Keratinocyte (primary cell): ENCODE measurements around the gene PTTG1IP2. TPM values are rescaled to one million over a fixed set of nuclear protein-coding genes. Genes with fewer than 3 reads are reported as not detected.

ENCODE experiments used
- DNase-seq: peaks from one replicate; pipeline ENCODE4 v3.0.0-alpha.2; 2011; ENCODE audit warnings: low read depth, missing footprints, low spot score
- FAIRE-seq: peaks from 2 replicates; lab custom pipeline; 2011; peaks lifted over from hg19 to GRCh38; lab: Jason Lieb, UNC
- H2AFZ ChIP-seq: 2 replicates; pipeline ENCODE4 v1.6.0; 2012; ENCODE audit warnings: low read length, control low read depth, inconsistent platforms; ENCODE audit not compliant: control insufficient read depth
- H3K27ac ChIP-seq: 2 replicates; pipeline ENCODE4 v1.5.1; 2011; ENCODE audit warnings: low read length; ENCODE audit not compliant: control insufficient read depth, insufficient read depth
- H3K27me3 ChIP-seq: 3 replicates; pipeline ENCODE4 v1.6.0; 2011; ENCODE audit warnings: low read length; ENCODE audit not compliant: control insufficient read depth, insufficient read depth; ENCODE audit errors: extremely low read depth
- H3K36me3 ChIP-seq, 2 experiments: 2 replicates in 1 of 2; 3 replicates in 1 of 2; pipeline ENCODE4 v1.5.1; 2011; ENCODE audit warnings: low read length in 2 of 2, mild to moderate bottlenecking in 1 of 2; ENCODE audit not compliant: control insufficient read depth in 2 of 2, insufficient read depth in 2 of 2; ENCODE audit errors: extremely low read depth in 1 of 2
- H3K4me1 ChIP-seq: 3 replicates; pipeline ENCODE4 v1.5.1; 2011; ENCODE audit warnings: low read length; ENCODE audit not compliant: control insufficient read depth, insufficient read depth; ENCODE audit errors: extremely low read depth
- H3K4me2 ChIP-seq: 3 replicates; pipeline ENCODE4 v1.6.0; 2011; ENCODE audit warnings: low read depth, low read length; ENCODE audit not compliant: control insufficient read depth, insufficient read depth; ENCODE audit errors: extremely low read depth
- H3K4me3 ChIP-seq, 3 experiments: fragments of 200-600 bp in 1 of 3; sonication (generic) in 1 of 3; 2 replicates in 2 of 3; 3 replicates in 1 of 3; pipeline ENCODE4 v1.5.1; 2011 to 2016; ENCODE audit warnings: low read length in 3 of 3, mild to moderate bottlenecking in 3 of 3, control low read depth in 2 of 3, inconsistent platforms in 1 of 3, low read depth in 1 of 3, mixed read lengths in 1 of 3, mixed run types in 1 of 3, moderate library complexity in 1 of 3; ENCODE audit not compliant: control insufficient read depth in 2 of 3, insufficient read depth in 2 of 3; ENCODE audit errors: extremely low read depth in 1 of 3
- H3K79me2 ChIP-seq: 2 replicates; pipeline ENCODE4 v1.6.0; 2012; ENCODE audit warnings: low read length; ENCODE audit not compliant: control insufficient read depth, insufficient read depth
- H3K9ac ChIP-seq: 3 replicates; pipeline ENCODE4 v1.6.0; 2011; ENCODE audit warnings: low read length; ENCODE audit not compliant: control insufficient read depth, insufficient read depth; ENCODE audit errors: extremely low read depth
- H3K9me1 ChIP-seq: 3 replicates; pipeline ENCODE4 v1.6.0; 2011; ENCODE audit warnings: low read length; ENCODE audit not compliant: control insufficient read depth, insufficient read depth; ENCODE audit errors: extremely low read depth
- H3K9me3 ChIP-seq: 2 replicates; pipeline ENCODE4 v1.5.1; 2012; ENCODE audit warnings: low read depth, low read length; ENCODE audit not compliant: control insufficient read depth
- H4K20me1 ChIP-seq: 3 replicates; pipeline ENCODE4 v1.6.0; 2011; ENCODE audit warnings: low read length; ENCODE audit not compliant: control insufficient read depth, insufficient read depth; ENCODE audit errors: extremely low read depth
- CTCF ChIP-seq, 3 experiments: IDR thresholded peaks in 1 of 3; conservative IDR thresholded peaks in 1 of 3; optimal IDR thresholded peaks in 1 of 3; 2 replicates in 2 of 3; 3 replicates in 1 of 3; pipeline versions ENCODE3 to v1.5.1; 2011; ENCODE audit warnings: low read length in 3 of 3, mild to moderate bottlenecking in 3 of 3, moderate library complexity in 2 of 3, control low read depth in 1 of 3, inconsistent platforms in 1 of 3; ENCODE audit not compliant: insufficient read depth in 2 of 3; ENCODE audit errors: extremely low read depth in 1 of 3
- EZH2 ChIP-seq: IDR thresholded peaks from one replicate; pipeline ENCODE4 v1.6.1; 2012; ENCODE audit warnings: inconsistent platforms, mild to moderate bottlenecking, low read length, moderate library complexity
- dilution Hi-C: fragments of 300-500 bp; cut with MboI; formaldehyde crosslinking; loops from one replicate; pipeline ENCODE4 v1.7.0; 2020; ENCODE audit warnings: low sequenced_read_pairs; ENCODE audit not compliant: extremely low pct_ligation_motif_present
- polyA plus RNA-seq, 5 experiments: library from polyadenylated mRNA; depleted of rRNA in 3 of 5; stranded (reverse) in 3 of 5; stranded (forward) in 1 of 5; unstranded in 1 of 5; fragments of >200 nt; gene quantifications; 1 replicate in 1 of 5; 2 replicates in 3 of 5; 3 replicates in 1 of 5; pipeline versions ENCODE4 v1.2.1 to v1.2.3, GENCODE V29; 2011 to 2012; ENCODE audit warnings: missing spikeins in 2 of 5, low read depth in 1 of 5, low replicate concordance in 1 of 5

PTTG1IP2 gene
- polyA plus RNA-seq, 1 donor (not counting 4 experiments of a cell fraction or from before 2014, with no cell fraction given): not detected

GRCh38 chr7:90507692-90508091, 38.3 kb downstream of the PTTG1IP2 start:
- Histone ChIP-seq H4K20me1 (no peaks in the 10 kb centered on the region), H3K4me2 (no peak overlapping the region), H3K4me1 (no peaks in the 10 kb centered on the region), H3K4me3 (no peak overlapping the region), H3K36me3 (no peaks in the 10 kb centered on the region), H3K9ac (no peak overlapping the region), H3K27ac (no peak overlapping the region), H3K9me3 (no peaks in the 10 kb centered on the region), H3K27me3 (no peaks in the 10 kb centered on the region), H3K9me1 (no peaks in the 10 kb centered on the region), H3K79me2 (no peaks in the 10 kb centered on the region), H2AFZ (no peak overlapping the region)
- DNase-seq: no peak
- TF ChIP-seq EZH2: no peak
- TF ChIP-seq CTCF (optimal IDR thresholded peaks at IDR 0.05 in 1 of 3, IDR thresholded peaks at IDR 0.05 in 1 of 3, conservative IDR thresholded peaks at IDR 0.05 in 1 of 3; ENCODE audit: extremely low read depth in 1 of 3, insufficient read depth in 2 of 3, low read length in 3 of 3): no peak
- dilution Hi-C loops: no loop called here
- no peak for FAIRE-seq

- Histone ChIP-seq H3K27me3 (no peaks in the 10 kb centered on the region), H3K9me1 (no peaks in the 10 kb centered on the region), H3K36me3 (no peaks in the 10 kb centered on the region), H3K4me3 (no peak overlapping the region), H3K79me2 (no peaks in the 10 kb centered on the region), H3K4me2 (no peak overlapping the region), H3K9me3 (no peaks in the 10 kb centered on the region), H3K27ac (no peak overlapping the region), H2AFZ (no peak overlapping the region), H4K20me1 (no peaks in the 10 kb centered on the region), H3K4me1 (no peaks in the 10 kb centered on the region), H3K9ac (no peak overlapping the region)
- dilution Hi-C loops: no loop called here
- FAIRE-seq (no peak), DNase-seq (no peak)
- TF ChIP-seq CTCF (optimal IDR thresholded peaks at IDR 0.05 in 1 of 3, IDR thresholded peaks at IDR 0.05 in 1 of 3, conservative IDR thresholded peaks at IDR 0.05 in 1 of 3; ENCODE audit: extremely low read depth in 1 of 3, insufficient read depth in 2 of 3, low read length in 3 of 3) (no peak), EZH2 (no peak)
Measured at GRCh38 chr7:90511776-90512175, 42.3 kb downstream of the PTTG1IP2 start.
